ENCODE data around the gene GRN. TPM values are rescaled to one million over a fixed set of nuclear protein-coding genes. Genes with fewer than 3 reads are reported as not detected.

GRN gene
- total and polyA plus RNA-seq, 2 of the 8 experiments (the other 6 are each of a cell fraction or from before 2014, with no cell fraction given): 108 to 387 TPM

- no peak for TF ChIP-seq BACH1 (IDR thresholded peaks at IDR 0.05; ENCODE audit: low read length)
- TF ChIP-seq USF2 (IDR thresholded peaks at IDR 0.05; ENCODE audit: low read length): no peak
- no peak for TF ChIP-seq CEBPB (IDR thresholded peaks at IDR 0.05; ENCODE audit: low read depth, low read length)
- TF ChIP-seq POLR2AphosphoS5 (IDR thresholded peaks at IDR 0.05; ENCODE audit: low read depth, low read length): no peak
- TF ChIP-seq SRF (IDR thresholded peaks at IDR 0.05; ENCODE audit: low read depth, low read length): no peak
Observed at GRCh38 chr17:44335968-44336367, 9.1 kb upstream of the GRN start (continued).
